Measurements from ENCODE around the gene C1orf53.

C1orf53 gene

GRCh38 chr1:197954718-197955418 lies 52.4 kb downstream of the C1orf53 start:
- H3K9me3 ChIP-seq (ENCODE audit: severe bottlenecking) = no peaks in the 10 kb centered on the region
- DNase-seq = no peak
- no peak for TF ChIP-seq CTCF (IDR thresholded peaks at IDR 0.05; ENCODE audit: low read depth, low read length)
- H3K36me3 ChIP-seq = no peaks in the 10 kb centered on the region
- H3K27me3 ChIP-seq (ENCODE audit: insufficient read depth, low read depth, severe bottlenecking) = no peaks in the 10 kb centered on the region
- H3K4me3 ChIP-seq (ENCODE audit: low read depth, low read length) = no peak overlapping the region
- H3K27ac ChIP-seq = no peak overlapping the region

GRCh38 chr1:197955486-197956394 lies 53.3 kb downstream of the C1orf53 start:
- TF ChIP-seq CTCF (IDR thresholded peaks at IDR 0.05; ENCODE audit: low read depth, low read length) = no peak
- Histone ChIP-seq H3K4me3 (ENCODE audit: low read depth, low read length) (no peak overlapping the region), H3K27me3 (ENCODE audit: insufficient read depth, low read depth, severe bottlenecking) (no peaks in the 10 kb centered on the region), H3K36me3 (no peaks in the 10 kb centered on the region), H3K9me3 (ENCODE audit: severe bottlenecking) (no peaks in the 10 kb centered on the region), H3K27ac (no peak overlapping the region)
- no peak for DNase-seq
